ENCODE results near the gene OTULIN. TPM values are rescaled to one million over a fixed set of nuclear protein-coding genes. Genes with fewer than 3 reads are reported as not detected.

The OTULIN gene
- total and polyA plus RNA-seq, 5 experiments from 2014 or later, result 15.7 to 77.0 (median 22.7) TPM

DNA sequence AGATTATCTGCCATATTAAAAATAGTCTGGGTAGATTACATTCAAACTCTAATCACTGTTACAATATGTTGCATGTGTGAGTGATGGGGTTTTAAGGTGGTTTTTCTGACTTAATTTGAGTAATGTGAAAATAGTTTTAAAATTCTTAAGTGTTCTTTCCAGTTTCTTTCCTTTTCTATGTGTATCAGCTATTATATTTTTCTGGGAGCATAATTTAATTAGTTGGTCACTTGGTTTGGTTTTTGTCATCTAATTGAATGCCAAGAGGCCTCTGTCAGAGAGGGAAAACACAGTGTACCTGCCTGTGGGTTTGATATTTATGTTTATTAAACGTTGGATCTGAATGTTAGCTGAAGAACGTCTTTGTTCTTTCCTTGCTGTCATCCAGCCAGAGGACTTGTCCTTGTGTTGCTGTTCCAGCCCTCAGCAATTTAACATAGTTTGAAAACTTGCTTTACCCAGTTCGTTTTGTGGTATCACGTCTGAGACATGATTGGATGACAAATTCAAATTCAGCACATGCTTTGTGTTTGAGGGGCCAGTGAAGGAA, 19.5 kb downstream of the OTULIN start:
- no peak for ATAC-seq
- peak overlapping the region in 6 of 10 donors; percentile 4 to 57 (median 42) for H3K27ac Mint-ChIP-seq
- DNase-seq, result no peak
- POLR2A ChIA-PET, result interaction anchor here (1.3 to 1.6 kb wide), 3 partner anchors 11 to 43 kb away, joined by 3 to 4 read pairs (median 3); no protein-coding TSS in a partner anchor
- H3K36me3 Mint-ChIP-seq, result peaks cover 6 to 90% (median 14%) of the 10 kb centered on the region in 3 donors
- H3K4me3 Mint-ChIP-seq, result no peak overlapping the region
- peaks cover 7 to 15% (median 9%) of the 10 kb centered on the region in 4 donors for H3K4me1 Mint-ChIP-seq
- H3K27me3 Mint-ChIP-seq, result no peaks in the 10 kb centered on the region
- H3K9me3 Mint-ChIP-seq, result no peaks in the 10 kb centered on the region

DNA sequence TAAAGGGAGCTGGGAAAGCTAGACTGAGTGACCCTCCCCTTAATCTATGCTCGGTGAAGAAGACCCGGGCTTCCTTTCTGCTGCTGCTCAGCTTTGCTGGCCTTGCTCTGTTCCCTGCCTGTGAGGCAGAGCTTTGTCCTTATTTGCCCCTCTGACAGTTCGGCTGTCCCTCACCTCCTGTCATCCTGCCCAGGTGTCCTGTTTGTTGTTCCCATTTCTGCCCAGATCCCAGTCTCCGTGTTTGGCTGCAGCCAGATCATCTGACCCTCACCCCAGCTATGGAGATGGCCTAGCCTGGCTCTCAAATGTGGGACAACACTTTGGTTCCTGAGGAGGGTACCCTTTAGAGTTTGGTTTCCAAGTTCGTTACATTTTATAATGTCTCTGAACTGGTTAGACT, 20.2 kb downstream of the OTULIN start:
- H3K4me3 Mint-ChIP-seq, result no peak overlapping the region
- ATAC-seq, result no peak
- peak overlapping the region in 6 of 10 donors; percentile 5 to 69 (median 50) for H3K27ac Mint-ChIP-seq
- H3K9me3 Mint-ChIP-seq, result no peaks in the 10 kb centered on the region
- DNase-seq, result no peak
- POLR2A ChIA-PET, result interaction anchor here (1.3 to 1.6 kb wide), 4 partner anchors 12 to 308 kb away, joined by 3 to 4 read pairs (median 4); no protein-coding TSS in a partner anchor
- H3K4me1 Mint-ChIP-seq, result peaks cover 7 to 15% (median 9%) of the 10 kb centered on the region in 4 donors
- peaks cover 11 to 91% (median 18%) of the 10 kb centered on the region in 3 donors for H3K36me3 Mint-ChIP-seq
- H3K27me3 Mint-ChIP-seq, result no peaks in the 10 kb centered on the region

DNA sequence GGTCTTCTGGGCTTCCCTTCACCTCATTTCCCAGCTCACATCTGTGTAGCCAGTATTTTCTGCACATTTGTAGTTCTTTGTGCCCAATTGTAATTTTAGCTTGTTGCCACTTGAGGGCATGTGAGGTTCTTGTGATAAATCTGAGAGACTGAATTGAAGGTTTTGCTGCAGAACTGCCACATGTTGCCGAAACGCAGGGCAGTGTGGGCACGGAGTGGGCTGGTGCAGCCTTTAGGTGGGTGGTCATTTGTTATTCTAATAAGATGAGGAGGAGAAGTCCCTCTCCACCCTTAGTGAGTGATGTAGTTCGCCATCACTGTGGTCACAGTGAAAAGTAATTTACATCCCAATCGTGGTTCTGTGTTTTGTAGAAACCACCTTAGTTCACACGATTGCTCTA, 21.2 kb downstream of the OTULIN start:
- ATAC-seq (peak; percentile 82 to 88), DNase-seq (peak in 8 of 10 donors; percentile 14 to 70 (median 50))
- POLR2A ChIA-PET, result interaction anchor here (1.1 to 2.0 kb wide), 6 partner anchors 22 to 307 kb away, joined by 3 to 15 read pairs (median 4); no protein-coding TSS in a partner anchor
- H3K9me3 Mint-ChIP-seq, result peaks cover 0 to 2% (median 0%) of the 10 kb centered on the region in 9 donors
- H3K27me3 Mint-ChIP-seq, result no peaks in the 10 kb centered on the region
- H3K4me3 Mint-ChIP-seq, result peak overlapping the region; percentile 28 to 80 (median 70)
- H3K27ac Mint-ChIP-seq, result peak overlapping the region in 9 of 10 donors; percentile 40 to 90 (median 75)
- H3K36me3 Mint-ChIP-seq, result peaks cover 18 to 91% (median 28%) of the 10 kb centered on the region in 3 donors
- peaks cover 7 to 12% (median 9%) of the 10 kb centered on the region in 4 donors for H3K4me1 Mint-ChIP-seq

DNA sequence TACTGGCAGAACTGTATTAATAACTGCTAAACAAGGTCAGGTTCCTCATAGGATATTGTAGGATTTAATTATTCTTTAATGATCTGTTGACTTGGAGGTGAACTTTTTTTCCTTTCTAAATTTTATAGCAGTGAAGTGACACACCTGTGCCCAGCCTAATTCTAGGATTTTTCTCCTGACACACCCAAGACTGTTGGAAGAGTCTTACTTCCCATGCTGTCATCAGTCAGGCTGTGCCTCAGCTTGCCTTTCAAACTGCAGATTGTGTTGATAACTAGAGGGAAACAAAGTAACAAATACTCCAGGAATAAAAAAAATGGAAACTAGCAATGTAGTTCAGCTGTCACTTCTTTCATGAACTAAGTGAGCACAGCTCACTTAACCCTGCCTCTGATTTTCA, 22.0 kb downstream of the OTULIN start:
- Mint-ChIP-seq H3K9me3 (peaks cover 0 to 2% (median 0%) of the 10 kb centered on the region in 9 donors), H3K27ac (peak overlapping the region in 7 of 10 donors; percentile 8 to 73 (median 25)), H3K4me3 (no peak overlapping the region), H3K36me3 (peaks cover 18 to 91% (median 31%) of the 10 kb centered on the region in 3 donors), H3K27me3 (no peaks in the 10 kb centered on the region), H3K4me1 (peaks cover 7 to 12% (median 9%) of the 10 kb centered on the region in 4 donors)
- POLR2A ChIA-PET, result interaction anchor here (1.2 to 2.0 kb wide), 3 partner anchors 21 to 186 kb away, joined by 3 to 15 read pairs (median 5); no protein-coding TSS in a partner anchor
- ATAC-seq (no peak), DNase-seq (no peak)

DNA sequence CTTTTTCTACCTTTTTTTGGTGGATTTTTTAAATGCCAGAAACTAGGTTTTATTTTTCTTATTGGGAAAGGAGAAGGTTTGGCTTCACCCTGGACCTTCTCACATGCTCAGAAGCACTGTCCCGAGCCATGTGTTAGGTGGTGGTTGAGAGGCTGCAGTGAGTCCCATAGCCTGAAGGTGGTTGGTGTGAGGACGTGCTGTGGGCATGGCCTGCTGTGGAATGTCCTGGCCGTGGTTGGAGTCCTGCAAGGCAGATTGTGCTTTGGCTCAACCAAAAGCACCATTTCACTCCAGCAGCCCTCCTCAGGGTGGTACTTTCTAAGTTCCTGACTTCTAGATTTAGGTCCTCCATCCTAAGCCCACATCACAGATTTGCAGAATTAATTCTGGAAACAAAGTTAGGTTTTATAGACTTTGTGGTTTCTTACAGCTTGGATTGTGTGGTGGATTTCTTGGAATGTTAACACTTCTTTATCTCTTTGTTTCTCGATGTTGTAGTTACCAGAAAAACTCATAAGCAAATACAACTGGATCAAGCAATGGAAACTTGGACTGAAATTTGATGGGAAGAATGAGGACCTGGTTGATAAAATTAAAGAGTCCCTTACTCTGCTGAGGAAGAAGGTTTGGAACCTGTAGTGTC, 22.6 kb downstream of the OTULIN start:
- H3K4me1 Mint-ChIP-seq, result peaks cover 7 to 12% (median 9%) of the 10 kb centered on the region in 4 donors
- H3K9me3 Mint-ChIP-seq, result peaks cover 0 to 2% (median 0%) of the 10 kb centered on the region in 9 donors
- peak overlapping the region in 3 of 10 donors; percentile 8 to 21 (median 20) for H3K27ac Mint-ChIP-seq
- H3K27me3 Mint-ChIP-seq, result no peaks in the 10 kb centered on the region
- H3K36me3 Mint-ChIP-seq, result peaks cover 18 to 91% (median 31%) of the 10 kb centered on the region in 3 donors
- POLR2A ChIA-PET, result interaction anchor here (1.9 to 3.2 kb wide), 3 partner anchors 19 to 183 kb away, joined by 5 to 15 read pairs (median 15); no protein-coding TSS in a partner anchor
- H3K4me3 Mint-ChIP-seq, result no peak overlapping the region
- ATAC-seq (no peak), DNase-seq (no peak)

DNA sequence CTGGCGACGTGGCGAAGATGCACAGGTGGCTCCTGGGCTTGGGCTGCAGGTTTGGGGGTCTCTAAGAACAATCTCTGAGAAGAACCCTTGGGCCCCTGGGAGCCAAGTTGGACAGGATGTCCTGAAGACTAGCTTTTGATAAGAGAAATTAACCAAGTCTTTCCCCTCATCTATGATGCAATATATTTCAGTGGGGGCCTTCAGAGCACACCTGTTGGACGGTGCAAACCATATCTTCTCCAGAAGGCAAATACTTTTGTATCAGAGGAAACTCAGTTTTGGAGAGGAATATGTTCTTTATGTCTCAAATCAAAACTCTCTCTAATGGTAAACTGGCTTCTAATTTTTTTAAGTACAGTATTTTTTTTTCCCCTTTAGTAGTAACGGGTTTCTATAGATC, 28.6 kb downstream of the OTULIN start:
- ATAC-seq (no peak), DNase-seq (no peak)
- no peak overlapping the region for H3K4me3 Mint-ChIP-seq
- H3K9me3 Mint-ChIP-seq, result peaks cover 0 to 2% (median 0%) of the 10 kb centered on the region in 9 donors
- no peaks in the 10 kb centered on the region for H3K27me3 Mint-ChIP-seq
- POLR2A ChIA-PET, result no interaction called here
- peak overlapping the region in 1 of 10 donors; percentile 37 for H3K27ac Mint-ChIP-seq
- peaks cover 4 to 13% (median 10%) of the 10 kb centered on the region in 4 donors for H3K4me1 Mint-ChIP-seq
- H3K36me3 Mint-ChIP-seq, result peaks cover 20 to 93% (median 51%) of the 10 kb centered on the region in 3 donors

DNA sequence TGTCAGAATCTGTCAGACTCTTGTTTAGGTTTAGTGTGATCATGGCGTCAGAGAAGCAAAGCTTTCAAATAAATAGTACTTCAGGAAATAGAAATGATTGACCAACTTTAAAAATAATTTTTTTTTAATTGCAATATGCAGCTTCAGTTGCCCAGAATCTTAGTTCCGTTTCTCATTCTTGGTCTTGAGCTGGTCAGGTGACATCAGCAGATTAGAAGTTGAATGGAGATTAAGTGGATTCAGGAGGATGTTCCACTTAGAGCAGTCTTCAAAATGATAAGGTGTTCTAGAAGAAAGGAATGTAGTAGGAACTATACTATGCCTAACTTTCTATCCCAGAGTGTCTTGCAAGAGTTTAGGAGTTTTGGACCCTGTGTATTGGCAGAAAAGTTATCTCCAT, 30.6 kb downstream of the OTULIN start:
- no peak overlapping the region for H3K4me3 Mint-ChIP-seq
- POLR2A ChIA-PET, result interaction anchor here (1.0 to 1.8 kb wide), 2 partner anchors 12 to 17 kb away, joined by 3 to 10 read pairs; no protein-coding TSS in a partner anchor
- DNase-seq, result no peak
- no peak for ATAC-seq
- no peaks in the 10 kb centered on the region for H3K27me3 Mint-ChIP-seq
- H3K27ac Mint-ChIP-seq, result no peak overlapping the region
- H3K36me3 Mint-ChIP-seq, result peaks cover 14 to 93% (median 42%) of the 10 kb centered on the region in 3 donors
- H3K9me3 Mint-ChIP-seq, result no peaks in the 10 kb centered on the region
- H3K4me1 Mint-ChIP-seq, result peaks cover 13 to 23% (median 17%) of the 10 kb centered on the region in 4 donors

DNA sequence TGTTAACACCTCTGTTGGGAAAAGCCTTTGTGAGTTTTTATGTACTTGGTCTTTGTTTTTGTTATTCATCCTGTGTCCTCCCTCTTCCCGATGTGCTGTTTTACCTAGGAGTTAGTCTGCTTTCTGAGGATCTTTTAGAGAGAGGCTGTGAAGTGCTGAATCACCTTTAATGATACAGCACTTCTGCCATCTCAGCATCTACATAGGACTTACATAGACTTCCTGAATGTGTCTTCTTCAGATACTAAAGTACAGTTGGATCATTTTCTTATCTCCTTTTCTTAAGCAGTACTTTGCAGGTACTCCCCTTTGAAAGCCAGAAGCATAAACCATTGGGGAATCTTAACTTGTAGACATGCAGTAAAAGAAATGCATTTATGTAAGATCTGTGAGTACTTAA, 31.5 kb downstream of the OTULIN start:
- no peaks in the 10 kb centered on the region for H3K27me3 Mint-ChIP-seq
- peaks cover 17 to 30% (median 21%) of the 10 kb centered on the region in 4 donors for H3K4me1 Mint-ChIP-seq
- H3K27ac Mint-ChIP-seq, result peak overlapping the region in 4 of 10 donors; percentile 28 to 74 (median 40)
- ATAC-seq (no peak), DNase-seq (no peak)
- H3K9me3 Mint-ChIP-seq, result no peaks in the 10 kb centered on the region
- H3K36me3 Mint-ChIP-seq, result peaks cover 10 to 84% (median 33%) of the 10 kb centered on the region in 3 donors
- H3K4me3 Mint-ChIP-seq, result no peak overlapping the region
- POLR2A ChIA-PET, result interaction anchor here (1.0 kb wide), 1 partner anchor 18 kb away, joined by 3 read pairs; no protein-coding TSS in a partner anchor

DNA sequence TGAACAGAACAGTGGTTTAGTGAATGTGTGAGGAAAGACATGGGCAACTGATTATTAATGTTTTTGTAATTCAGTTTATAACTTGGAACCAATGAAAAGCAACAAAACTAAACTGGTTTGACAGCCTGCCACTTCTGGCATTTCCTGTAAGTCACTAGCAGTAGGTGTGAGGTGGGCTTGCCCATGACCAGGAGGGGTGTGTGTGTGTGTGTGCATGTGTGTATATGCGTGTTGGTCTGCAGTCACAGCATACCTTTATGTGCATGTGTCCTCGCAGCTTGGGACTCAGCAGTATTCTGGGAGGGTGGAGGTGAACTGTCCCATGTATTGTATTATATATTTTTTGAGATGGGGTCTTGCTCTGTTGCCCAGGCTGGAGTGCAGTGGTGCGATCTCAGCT, 32.3 kb downstream of the OTULIN start:
- H3K9me3 Mint-ChIP-seq, result no peaks in the 10 kb centered on the region
- no peak overlapping the region for H3K4me3 Mint-ChIP-seq
- peaks cover 10 to 80% (median 31%) of the 10 kb centered on the region in 3 donors for H3K36me3 Mint-ChIP-seq
- ATAC-seq, result no peak
- no peak for DNase-seq
- peaks cover 25 to 38% (median 29%) of the 10 kb centered on the region in 4 donors for H3K4me1 Mint-ChIP-seq
- H3K27me3 Mint-ChIP-seq, result no peaks in the 10 kb centered on the region
- peak overlapping the region in 5 of 10 donors; percentile 6 to 72 (median 12) for H3K27ac Mint-ChIP-seq
- POLR2A ChIA-PET, result no interaction called here

DNA sequence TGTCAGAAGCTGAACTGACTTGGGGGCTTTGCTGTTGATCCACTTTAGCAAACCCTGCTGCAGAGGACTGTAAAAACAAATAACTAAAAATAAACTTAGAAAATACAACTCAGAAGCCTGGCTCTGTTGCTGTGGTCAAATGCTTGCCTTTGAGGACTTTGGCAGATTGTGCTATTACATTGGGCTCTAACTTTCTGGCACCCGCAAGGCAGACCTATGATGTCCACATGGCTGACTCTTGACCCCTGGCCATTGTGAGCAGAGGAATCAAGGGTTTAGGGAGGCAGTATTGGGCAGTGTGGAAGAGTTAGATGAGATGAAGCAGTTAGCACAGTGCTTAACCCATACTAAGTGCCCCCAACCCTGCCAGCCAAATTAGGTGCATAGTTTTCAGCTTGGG, 34.0 kb downstream of the OTULIN start:
- POLR2A ChIA-PET, result interaction anchor here (1.0 kb wide), 1 partner anchor 8 kb away, joined by 4 read pairs; no protein-coding TSS in a partner anchor
- Mint-ChIP-seq H3K4me1 (peaks cover 35 to 54% (median 46%) of the 10 kb centered on the region in 4 donors), H3K27me3 (no peaks in the 10 kb centered on the region), H3K4me3 (no peak overlapping the region), H3K36me3 (peaks cover 6 to 63% (median 26%) of the 10 kb centered on the region in 3 donors), H3K9me3 (no peaks in the 10 kb centered on the region), H3K27ac (peak overlapping the region in 6 of 10 donors; percentile 0 to 71 (median 42))
- no peak for ATAC-seq
- no peak for DNase-seq

DNA sequence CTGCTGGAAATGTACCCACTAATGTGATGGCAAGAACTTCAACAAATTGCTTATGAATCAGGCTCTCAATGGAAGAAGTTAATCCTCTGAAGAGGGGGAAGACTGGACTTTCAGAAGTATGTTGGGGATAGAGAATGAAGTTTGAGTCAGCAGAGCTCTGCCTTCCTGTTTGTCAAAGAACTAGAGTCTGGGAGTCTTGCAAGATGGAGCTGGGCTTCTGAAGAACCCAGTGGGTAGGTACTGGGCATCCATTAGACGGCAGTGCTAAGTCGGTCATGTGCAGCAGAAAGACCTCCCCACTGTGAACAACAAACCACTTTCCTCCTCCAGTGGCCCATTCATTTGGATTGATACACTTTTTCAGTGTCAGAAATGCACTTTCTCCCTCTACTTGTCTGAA, 34.6 kb downstream of the OTULIN start:
- Mint-ChIP-seq H3K9me3 (no peaks in the 10 kb centered on the region), H3K4me3 (no peak overlapping the region), H3K36me3 (peaks cover 6 to 59% (median 23%) of the 10 kb centered on the region in 3 donors), H3K27me3 (no peaks in the 10 kb centered on the region), H3K27ac (peak overlapping the region in 8 of 10 donors; percentile 16 to 83 (median 53)), H3K4me1 (peaks cover 39 to 59% (median 52%) of the 10 kb centered on the region in 4 donors)
- DNase-seq, result no peak
- POLR2A ChIA-PET, result no interaction called here
- ATAC-seq, result no peak

DNA sequence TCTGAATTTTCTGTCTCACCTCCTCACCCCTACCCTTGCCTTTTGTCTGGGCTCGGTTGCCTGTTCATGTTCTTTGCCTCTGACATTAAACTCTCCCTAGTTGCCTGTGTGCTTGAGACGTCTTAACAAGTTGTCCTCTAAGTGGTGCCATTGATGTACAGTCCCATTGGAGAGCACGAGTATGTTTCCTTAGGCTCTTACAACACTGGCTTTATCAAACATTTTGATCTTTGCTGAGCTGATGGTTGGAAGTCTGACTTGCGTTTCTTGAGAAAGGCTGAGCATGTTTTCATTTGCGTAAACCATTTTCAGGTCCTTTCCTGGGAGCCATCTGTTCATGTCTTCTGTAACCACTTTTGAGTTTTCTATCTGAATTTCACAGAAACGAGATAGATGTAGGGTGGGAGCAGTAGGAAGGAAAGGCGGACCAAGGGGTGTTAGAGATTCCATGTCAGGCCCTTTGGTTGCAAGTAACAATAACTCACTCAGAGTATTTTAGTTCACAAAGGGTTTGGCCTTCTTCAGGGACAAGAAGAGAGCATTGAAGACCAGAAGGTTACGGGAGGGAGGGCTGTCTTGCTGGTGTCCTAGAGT, 35.4 kb downstream of the OTULIN start:
- DNase-seq (no peak), ATAC-seq (no peak)
- Mint-ChIP-seq H3K36me3 (peaks cover 6 to 56% (median 22%) of the 10 kb centered on the region in 3 donors), H3K4me1 (peaks cover 42 to 65% (median 59%) of the 10 kb centered on the region in 4 donors), H3K27me3 (no peaks in the 10 kb centered on the region), H3K9me3 (no peaks in the 10 kb centered on the region), H3K4me3 (peak overlapping the region in 2 of 10 donors; percentile 4 to 60), H3K27ac (peak overlapping the region; percentile 1 to 83 (median 66))
- POLR2A ChIA-PET, result no interaction called here
